ENCODE data around the gene ST3GAL4.

- TF ChIP-seq CTCF (conservative IDR thresholded peaks at IDR 0.05): no peak
- TF ChIP-seq ZFX (IDR thresholded peaks at IDR 0.05): no peak
Observed at GRCh38 chr11:126404367-126404766, 48.9 kb downstream of the ST3GAL4 start.
